Sigmoid colon (tissue), 4 donors: ENCODE data around the gene TAGAP.

Source experiments
- CTCF ChIP-seq, 4 experiments: fragments of 450-650 bp in 3 of 4; fragments of 200-600 bp in 1 of 4; IDR thresholded peaks; one replicate each; pipeline ENCODE4 v1.5.1; 2016 to 2019; ENCODE audit warnings: antibody characterized with exemption in 4 of 4, mild to moderate bottlenecking in 3 of 4, moderate library complexity in 2 of 4
- EP300 ChIP-seq, 4 donors: sonication (generic); formaldehyde crosslinking; IDR thresholded peaks; one replicate each; pipeline ENCODE4 v1.6.1; 2017; ENCODE audit warnings: antibody characterized with exemption in 4 of 4
- POLR2A ChIP-seq, 2 donors: fragments of 450-650 bp; IDR thresholded peaks; one replicate each; pipeline ENCODE4 v1.6.1; 2016; ENCODE audit warnings: antibody characterized with exemption in 2 of 2, mild to moderate bottlenecking in 2 of 2, moderate library complexity in 2 of 2
- POLR2AphosphoS5 ChIP-seq, 4 donors: sonication (generic); formaldehyde crosslinking; IDR thresholded peaks; one replicate each; pipeline ENCODE4 v1.6.1; 2017; ENCODE audit warnings: antibody characterized with exemption in 4 of 4

GRCh38 chr6:159065759-159066329 is 21.1 kb upstream of the TAGAP start:
- TF ChIP-seq CTCF (IDR thresholded peaks at IDR 0.05) (no peak), POLR2AphosphoS5 (IDR thresholded peaks at IDR 0.05) (peak in 1 of 4 donors; percentile 27), POLR2A (IDR thresholded peaks at IDR 0.05) (no peak), EP300 (IDR thresholded peaks at IDR 0.05) (peak in 1 of 4 donors; percentile 11)
